Activated CD4-positive, alpha-beta T cell treated with anti-CD3 and anti-CD28 coated beads for 36 hours (primary cell): Measurements from ENCODE around the gene OR10A2. TPM values are rescaled to one million over a fixed set of nuclear protein-coding genes. Genes with fewer than 3 reads are reported as not detected.

Experiments used
- ATAC-seq: fragments of 200-7000 bp; cut with Tn5 transposase; one replicate; pipeline ENCODE4 v1.10.0; 2021; ENCODE audit warnings: mild to moderate bottlenecking, moderate library complexity
- CTCF ChIA-PET: fragments of 350-600 bp; sonication (Branson Sonifier 250); formaldehyde crosslinking; loops from one replicate; lab custom pipeline; 2021; ENCODE audit warnings: antibody characterized with exemption; lab: Charles Lee
- POLR2A ChIA-PET: fragments of 350-600 bp; sonication (Branson Sonifier 250); formaldehyde crosslinking; loops from one replicate; lab custom pipeline; 2021; ENCODE audit warnings: antibody characterized with exemption, inconsistent platforms; lab: Charles Lee
- DNase-seq: peaks from one replicate; pipeline ENCODE4 v3.0.0-alpha.2; 2020
- H3K27ac Mint-ChIP-seq: one replicate; pipeline ENCODE4 v1.8.0; 2021; ENCODE audit warnings: mixed read lengths
- H3K27me3 Mint-ChIP-seq: one replicate; pipeline ENCODE4 v1.8.0; 2021; ENCODE audit warnings: mixed read lengths
- H3K36me3 Mint-ChIP-seq: one replicate; pipeline ENCODE4 v1.8.0; 2021; ENCODE audit warnings: low read depth, mixed read lengths
- H3K4me1 Mint-ChIP-seq: one replicate; pipeline ENCODE4 v1.8.0; 2021; ENCODE audit warnings: mixed read lengths
- H3K4me3 Mint-ChIP-seq: one replicate; pipeline ENCODE4 v1.8.0; 2021; ENCODE audit warnings: mild to moderate bottlenecking, moderate library complexity, mixed read lengths
- H3K9me3 Mint-ChIP-seq: one replicate; pipeline ENCODE4 v1.8.0; 2021; ENCODE audit warnings: low read depth, mixed read lengths
- intact Hi-C, 2 experiments: fragments of 100-400 bp; cut with DNase I in 1 of 2; cut with micrococcal nuclease in 1 of 2; formaldehyde crosslinking; loops; one replicate each; pipeline versions ENCODE4 v1.14.2 to v1.15.1; 2022 to 2024; cut with DNase I, micrococcal nuclease
- total RNA-seq, 2 experiments: library from RNA; stranded (reverse); gene quantifications; one replicate each; pipeline ENCODE4 v1.2.3, GENCODE V29; 2021

OR10A2 gene
- total RNA-seq, result not detected

GRCh38 chr11:6862961-6863360 lies at the start of gene OR10A2:
Gene OR10A2 (plus strand): TSS chr11:6863057. CDS start chr11:6869755, 6,698 bp downstream.
- H3K27ac Mint-ChIP-seq, result no peak within 1 kb of the TSS
- ATAC-seq (no peak), DNase-seq (no peak)
- ChIA-PET POLR2A (interaction anchor here (0.5 kb wide), 1 partner anchor 1950 kb away, joined by 4 read pairs; no protein-coding TSS in a partner anchor), CTCF (no interaction called here)
- H3K9me3 Mint-ChIP-seq, result no peaks in the 10 kb centered on the region
- no peaks in the 10 kb centered on the region for H3K4me1 Mint-ChIP-seq
- intact Hi-C loops, result no loop called here
- H3K36me3 Mint-ChIP-seq, result no peaks in the 10 kb centered on the region
- no peak within 1 kb of the TSS for H3K4me3 Mint-ChIP-seq
- peaks cover 8% of the 10 kb centered on the region for H3K27me3 Mint-ChIP-seq

- Mint-ChIP-seq H3K4me3 (no peak overlapping the region), H3K36me3 (peaks cover 2% of the 10 kb centered on the region), H3K9me3 (no peaks in the 10 kb centered on the region), H3K27ac (no peak overlapping the region), H3K27me3 (peaks cover 7% of the 10 kb centered on the region), H3K4me1 (no peaks in the 10 kb centered on the region)
- CTCF ChIA-PET, result no interaction called here
- no peak for DNase-seq
- POLR2A ChIA-PET, result no interaction called here
- intact Hi-C loops, result loop anchor here in 1 of 2 experiments (2.0 to 5.0 kb wide), 4 partner anchors 114 to 629 kb away; partner anchors contain the start of gene ZNF215
- ATAC-seq, result no peak
Observed at GRCh38 chr11:6813656-6814055, 49.2 kb upstream of the OR10A2 start.

- intact Hi-C loops, result no loop called here
- POLR2A ChIA-PET, result no interaction called here
Observed at GRCh38 chr11:6817694-6818093, 45.2 kb upstream of the OR10A2 start.

GRCh38 chr11:6818967-6819366 lies 43.9 kb upstream of the OR10A2 start:
- H3K36me3 Mint-ChIP-seq, result peaks cover 2% of the 10 kb centered on the region
- H3K27me3 Mint-ChIP-seq, result peaks cover 10% of the 10 kb centered on the region
- ChIA-PET POLR2A (no interaction called here), CTCF (interaction anchor here (1.0 kb wide), 1 partner anchor 279 kb away, joined by 3 read pairs; no protein-coding TSS in a partner anchor)
- intact Hi-C loops, result no loop called here
- H3K4me3 Mint-ChIP-seq, result no peak overlapping the region
- H3K9me3 Mint-ChIP-seq, result peaks cover 7% of the 10 kb centered on the region
- H3K4me1 Mint-ChIP-seq, result no peaks in the 10 kb centered on the region
- no peak overlapping the region for H3K27ac Mint-ChIP-seq
- DNase-seq (no peak), ATAC-seq (no peak)

More at GRCh38 chr11:6817694-6818093, 45.2 kb upstream of the OR10A2 start:
- H3K4me1 Mint-ChIP-seq, result no peaks in the 10 kb centered on the region
- H3K9me3 Mint-ChIP-seq, result peaks cover 7% of the 10 kb centered on the region
- H3K27me3 Mint-ChIP-seq, result peaks cover 14% of the 10 kb centered on the region
- H3K36me3 Mint-ChIP-seq, result peaks cover 2% of the 10 kb centered on the region
- no peak overlapping the region for H3K27ac Mint-ChIP-seq
- CTCF ChIA-PET, result interaction anchor here (1.3 kb wide), 1 partner anchor 72 kb away, joined by 3 read pairs; no protein-coding TSS in a partner anchor
- H3K4me3 Mint-ChIP-seq, result no peak overlapping the region
- DNase-seq (no peak), ATAC-seq (no peak)

- intact Hi-C loops, result no loop called here
- peaks cover 16% of the 10 kb centered on the region for H3K27me3 Mint-ChIP-seq
- ChIA-PET CTCF (interaction anchor here (0.5 to 3.1 kb wide), 4 partner anchors 10 to 286 kb away, joined by 3 to 13 read pairs (median 4); no protein-coding TSS in a partner anchor), POLR2A (no interaction called here)
- H3K4me1 Mint-ChIP-seq, result no peaks in the 10 kb centered on the region
- DNase-seq (no peak), ATAC-seq (no peak)
- no peak overlapping the region for H3K4me3 Mint-ChIP-seq
- H3K9me3 Mint-ChIP-seq, result peaks cover 7% of the 10 kb centered on the region
- H3K27ac Mint-ChIP-seq, result no peak overlapping the region
- H3K36me3 Mint-ChIP-seq, result no peaks in the 10 kb centered on the region
Observed at GRCh38 chr11:6824136-6824823, 38.6 kb upstream of the OR10A2 start.

GRCh38 chr11:6825231-6825744 lies 37.6 kb upstream of the OR10A2 start:
- DNase-seq (peak; percentile 34), ATAC-seq (peak; percentile 61)
- Mint-ChIP-seq H3K4me1 (no peaks in the 10 kb centered on the region), H3K4me3 (no peak overlapping the region), H3K27ac (no peak overlapping the region), H3K36me3 (no peaks in the 10 kb centered on the region), H3K9me3 (peaks cover 2% of the 10 kb centered on the region), H3K27me3 (peaks cover 10% of the 10 kb centered on the region)
- intact Hi-C loops, result no loop called here
- CTCF ChIA-PET, result interaction anchor here (3.1 kb wide), 1 partner anchor 13 kb away, joined by 13 read pairs; no protein-coding TSS in a partner anchor
- POLR2A ChIA-PET, result no interaction called here

- no peaks in the 10 kb centered on the region for H3K4me1 Mint-ChIP-seq
Observed at GRCh38 chr11:6828103-6828502, 34.8 kb upstream of the OR10A2 start.

GRCh38 chr11:6833356-6833755 lies 29.5 kb upstream of the OR10A2 start:
- Mint-ChIP-seq H3K4me3 (no peak overlapping the region), H3K36me3 (no peaks in the 10 kb centered on the region), H3K27ac (no peak overlapping the region), H3K4me1 (no peaks in the 10 kb centered on the region), H3K9me3 (no peaks in the 10 kb centered on the region), H3K27me3 (peaks cover 2% of the 10 kb centered on the region)
- intact Hi-C loops, result no loop called here
- ATAC-seq (no peak), DNase-seq (no peak)
- CTCF ChIA-PET, result interaction anchor here (0.9 kb wide), 1 partner anchor 23 kb away, joined by 4 read pairs; no protein-coding TSS in a partner anchor
- POLR2A ChIA-PET, result interaction anchor here (0.6 kb wide), 1 partner anchor 289 kb away, joined by 6 read pairs; no protein-coding TSS in a partner anchor

More at GRCh38 chr11:6828103-6828502, 34.8 kb upstream of the OR10A2 start:
- H3K9me3 Mint-ChIP-seq, result no peaks in the 10 kb centered on the region
- no peaks in the 10 kb centered on the region for H3K36me3 Mint-ChIP-seq
- ChIA-PET CTCF (interaction anchor here (1.3 kb wide), 1 partner anchor 8 kb away, joined by 3 read pairs; no protein-coding TSS in a partner anchor), POLR2A (no interaction called here)
- intact Hi-C loops, result no loop called here
- peaks cover 5% of the 10 kb centered on the region for H3K27me3 Mint-ChIP-seq
- ATAC-seq (no peak), DNase-seq (no peak)
- no peak overlapping the region for H3K4me3 Mint-ChIP-seq
- H3K27ac Mint-ChIP-seq, result no peak overlapping the region

GRCh38 chr11:6834021-6834420 lies 28.8 kb upstream of the OR10A2 start:
- DNase-seq (no peak), ATAC-seq (no peak)
- ChIA-PET CTCF (interaction anchor here (0.9 to 1.1 kb wide), 2 partner anchors 10 to 24 kb away, joined by 3 to 4 read pairs; no protein-coding TSS in a partner anchor), POLR2A (no interaction called here)
- no peaks in the 10 kb centered on the region for H3K27me3 Mint-ChIP-seq
- H3K9me3 Mint-ChIP-seq, result no peaks in the 10 kb centered on the region
- no peaks in the 10 kb centered on the region for H3K4me1 Mint-ChIP-seq
- intact Hi-C loops, result no loop called here
- H3K4me3 Mint-ChIP-seq, result no peak overlapping the region
- no peaks in the 10 kb centered on the region for H3K36me3 Mint-ChIP-seq
- H3K27ac Mint-ChIP-seq, result no peak overlapping the region

GRCh38 chr11:6841694-6842093 lies 21.2 kb upstream of the OR10A2 start:
- ChIA-PET POLR2A (no interaction called here), CTCF (no interaction called here)
- Mint-ChIP-seq H3K27me3 (peaks cover 9% of the 10 kb centered on the region), H3K36me3 (no peaks in the 10 kb centered on the region), H3K9me3 (no peaks in the 10 kb centered on the region), H3K4me1 (no peaks in the 10 kb centered on the region), H3K4me3 (no peak overlapping the region), H3K27ac (no peak overlapping the region)
- ATAC-seq, result no peak
- DNase-seq, result no peak
- intact Hi-C loops, result no loop called here

- Mint-ChIP-seq H3K4me3 (no peak overlapping the region), H3K9me3 (no peaks in the 10 kb centered on the region), H3K27ac (no peak overlapping the region), H3K4me1 (no peaks in the 10 kb centered on the region), H3K27me3 (peaks cover 17% of the 10 kb centered on the region), H3K36me3 (no peaks in the 10 kb centered on the region)
- intact Hi-C loops, result no loop called here
- DNase-seq (no peak), ATAC-seq (no peak)
- CTCF ChIA-PET, result interaction anchor here (1.5 kb wide), 1 partner anchor 11 kb away, joined by 3 read pairs; no protein-coding TSS in a partner anchor
- POLR2A ChIA-PET, result no interaction called here
Observed at GRCh38 chr11:6843670-6844069, 19.2 kb upstream of the OR10A2 start.
